ENCODE data around the gene KDM5A. TPM values are rescaled to one million over a fixed set of nuclear protein-coding genes. Genes with fewer than 3 reads are reported as not detected.

The KDM5A gene
- total RNA-seq, 1 donor from 2014 or later, result 35.5 TPM

DNA sequence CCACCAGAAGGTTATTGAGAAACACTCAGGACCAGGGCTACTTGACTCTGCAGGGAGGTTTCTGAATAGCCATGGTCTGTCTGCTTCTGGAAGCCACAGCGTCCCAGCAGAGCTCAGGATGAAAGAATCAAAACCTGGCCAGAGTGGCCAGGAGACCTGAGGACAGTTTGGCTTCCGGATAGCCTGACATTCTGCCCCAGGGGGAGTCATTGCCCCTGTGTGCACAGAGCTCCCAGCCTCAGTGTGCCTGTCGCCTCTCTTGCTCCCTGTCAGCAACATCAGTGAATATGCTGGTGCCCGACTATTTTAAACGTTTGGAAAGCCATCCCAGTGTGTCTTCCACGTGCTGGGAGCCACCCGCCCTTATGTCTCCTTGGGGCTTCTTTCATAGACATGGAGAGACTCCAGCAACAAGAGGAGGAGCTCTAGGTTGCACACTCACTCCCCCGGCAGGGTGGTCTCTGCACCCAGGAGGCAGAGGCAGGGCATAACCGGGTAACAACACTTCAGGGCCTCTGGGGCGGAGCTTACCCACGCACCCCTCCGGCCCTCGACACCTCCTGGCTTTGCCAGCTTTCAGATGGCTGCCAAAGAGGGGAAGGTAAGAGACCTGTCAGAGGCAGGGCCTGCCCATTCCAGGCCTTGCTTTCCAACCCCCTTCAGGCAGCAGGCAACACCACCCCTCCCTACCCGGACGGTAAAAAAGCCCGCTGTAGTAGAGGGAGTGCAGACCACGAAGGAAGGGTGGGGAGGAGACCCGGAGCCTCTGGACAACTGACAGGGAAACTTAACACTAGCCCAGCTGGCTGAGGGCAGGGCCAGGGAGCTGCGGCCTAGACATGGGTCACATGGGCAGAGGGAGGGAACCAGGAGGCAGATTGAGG is 156.1 kb downstream of the KDM5A start:
- no peaks in the 10 kb centered on the region for H3K36me3 ChIP-seq (ENCODE audit: control insufficient read depth, insufficient read depth, low read length)
- H3K27me3 ChIP-seq (ENCODE audit: control insufficient read depth, insufficient read depth, low read length), result peaks cover 2% of the 10 kb centered on the region
- FAIRE-seq (no peak), DNase-seq (ENCODE audit: low read depth) (no peak)
- H3K4me3 ChIP-seq (ENCODE audit: low read depth, low read length), result no peak overlapping the region
- no peak for TF ChIP-seq CTCF (IDR thresholded peaks at IDR 0.05; ENCODE audit: insufficient read depth, low read length, severe bottlenecking)

GRCh38 chr12:230925-231671 is 158.0 kb downstream of the KDM5A start:
- no peak for DNase-seq (ENCODE audit: low read depth)
- H3K27me3 ChIP-seq (ENCODE audit: control insufficient read depth, insufficient read depth, low read length), result peaks cover 2% of the 10 kb centered on the region
- no peak for FAIRE-seq
- H3K4me3 ChIP-seq (ENCODE audit: low read depth, low read length), result no peak overlapping the region
- TF ChIP-seq CTCF (IDR thresholded peaks at IDR 0.05; ENCODE audit: insufficient read depth, low read length, severe bottlenecking), result no peak
- no peaks in the 10 kb centered on the region for H3K36me3 ChIP-seq (ENCODE audit: control insufficient read depth, insufficient read depth, low read length)

Other genes starting within 250 kb of the KDM5A start
- 0.26 TPM in 1 of 2 replicates, not detected in the other for gene SLC6A12, start 175.2 kb downstream of the KDM5A start, total RNA-seq
- gene SLC6A13, start 126.5 kb downstream of the KDM5A start, total RNA-seq, result 0.64 and 0.79 TPM in 2 replicates
- 1.7 and 1.8 TPM in 2 replicates for gene CCDC77, start 12.3 kb upstream of the KDM5A start, total RNA-seq
- 8.2 and 8.3 TPM in 2 replicates for gene B4GALNT3, start 70.6 kb upstream of the KDM5A start, total RNA-seq

All from bronchial epithelial cell (primary cell).